Subcutaneous adipose tissue (tissue), 4 donors: Measurements from ENCODE around the gene TFDP3. TPM values are rescaled to one million over a fixed set of nuclear protein-coding genes. Genes with fewer than 3 reads are reported as not detected.

Source experiments
- total RNA-seq, 4 donors: library from RNA; depleted of rRNA; stranded (reverse); fragments of >200 nt; gene quantifications; one replicate each; pipeline ENCODE4 v1.1.0, GENCODE V29; 2016
- TF ChIP-seq, protein P1 (sequence below): fragments of 450-650 bp; IDR thresholded peaks from one replicate; pipeline ENCODE4 v1.5.1; 2016; ENCODE audit warnings: low read depth, mild to moderate bottlenecking, control low read depth, antibody characterized with exemption, moderate library complexity

TFDP3 gene
- total RNA-seq, 4 donors from 2014 or later = not detected

DNA sequence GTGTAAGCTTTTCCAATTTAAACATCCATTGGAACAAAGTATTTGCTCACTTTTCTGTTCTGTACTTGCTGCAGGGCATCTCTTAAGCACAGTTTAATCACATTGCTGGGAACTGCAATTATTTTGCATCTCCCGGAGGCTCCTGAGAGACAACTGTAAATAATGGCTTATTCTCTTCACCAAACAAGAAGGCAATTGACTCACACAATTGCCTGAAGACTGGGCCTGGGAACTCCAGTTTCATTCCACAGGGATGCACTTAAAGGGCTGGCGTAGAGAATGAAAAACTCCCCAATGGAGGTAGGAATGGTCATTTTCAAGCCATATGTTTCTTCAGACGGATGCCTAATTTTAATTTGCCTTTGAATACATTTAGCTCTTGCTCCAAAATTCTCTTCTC, 29.5 kb downstream of the TFDP3 start:
- TF ChIP-seq, protein P1, sequence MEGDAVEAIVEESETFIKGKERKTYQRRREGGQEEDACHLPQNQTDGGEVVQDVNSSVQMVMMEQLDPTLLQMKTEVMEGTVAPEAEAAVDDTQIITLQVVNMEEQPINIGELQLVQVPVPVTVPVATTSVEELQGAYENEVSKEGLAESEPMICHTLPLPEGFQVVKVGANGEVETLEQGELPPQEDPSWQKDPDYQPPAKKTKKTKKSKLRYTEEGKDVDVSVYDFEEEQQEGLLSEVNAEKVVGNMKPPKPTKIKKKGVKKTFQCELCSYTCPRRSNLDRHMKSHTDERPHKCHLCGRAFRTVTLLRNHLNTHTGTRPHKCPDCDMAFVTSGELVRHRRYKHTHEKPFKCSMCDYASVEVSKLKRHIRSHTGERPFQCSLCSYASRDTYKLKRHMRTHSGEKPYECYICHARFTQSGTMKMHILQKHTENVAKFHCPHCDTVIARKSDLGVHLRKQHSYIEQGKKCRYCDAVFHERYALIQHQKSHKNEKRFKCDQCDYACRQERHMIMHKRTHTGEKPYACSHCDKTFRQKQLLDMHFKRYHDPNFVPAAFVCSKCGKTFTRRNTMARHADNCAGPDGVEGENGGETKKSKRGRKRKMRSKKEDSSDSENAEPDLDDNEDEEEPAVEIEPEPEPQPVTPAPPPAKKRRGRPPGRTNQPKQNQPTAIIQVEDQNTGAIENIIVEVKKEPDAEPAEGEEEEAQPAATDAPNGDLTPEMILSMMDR = no peak

DNA sequence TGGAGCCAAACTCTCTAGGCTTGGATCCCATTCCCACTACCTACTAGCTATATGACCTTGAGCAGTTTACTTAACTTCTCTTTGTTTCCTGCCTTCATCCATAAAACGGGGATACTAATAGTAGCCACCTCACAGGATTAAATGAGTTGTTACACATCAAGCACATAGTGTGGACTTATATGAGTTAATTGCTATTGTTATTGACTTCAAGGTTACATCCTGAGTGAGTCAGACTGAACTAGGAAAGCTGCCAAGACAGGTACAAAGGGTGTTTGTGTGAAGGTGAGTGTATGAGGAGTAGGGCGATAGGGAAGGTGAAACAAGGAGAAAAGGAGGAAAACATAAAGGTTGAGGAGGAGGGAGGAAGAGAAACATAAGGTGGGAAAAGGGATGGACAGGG, 32.2 kb downstream of the TFDP3 start:
- TF ChIP-seq, protein P1 = no peak

DNA sequence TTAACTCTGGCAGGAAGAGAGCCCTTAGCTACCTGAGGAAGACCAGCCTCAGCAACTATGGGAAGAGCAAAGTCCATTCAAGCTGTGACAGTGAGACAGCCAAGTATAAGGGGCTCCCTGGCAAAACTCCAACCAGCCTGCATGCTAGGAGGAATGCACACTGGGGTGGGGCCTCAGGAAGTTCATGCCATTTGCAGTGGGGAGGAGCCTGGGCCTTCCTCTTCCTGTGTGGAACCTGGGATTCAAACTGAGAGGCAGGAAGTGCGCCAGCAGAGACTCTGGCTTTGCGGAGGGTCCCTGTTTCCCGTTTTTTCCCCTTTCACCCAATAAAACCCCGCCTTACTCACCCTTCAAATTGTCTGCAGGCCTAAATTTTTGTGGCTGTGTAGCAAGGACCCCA, 33.0 kb downstream of the TFDP3 start:
- TF ChIP-seq, protein P1 = no peak

DNA sequence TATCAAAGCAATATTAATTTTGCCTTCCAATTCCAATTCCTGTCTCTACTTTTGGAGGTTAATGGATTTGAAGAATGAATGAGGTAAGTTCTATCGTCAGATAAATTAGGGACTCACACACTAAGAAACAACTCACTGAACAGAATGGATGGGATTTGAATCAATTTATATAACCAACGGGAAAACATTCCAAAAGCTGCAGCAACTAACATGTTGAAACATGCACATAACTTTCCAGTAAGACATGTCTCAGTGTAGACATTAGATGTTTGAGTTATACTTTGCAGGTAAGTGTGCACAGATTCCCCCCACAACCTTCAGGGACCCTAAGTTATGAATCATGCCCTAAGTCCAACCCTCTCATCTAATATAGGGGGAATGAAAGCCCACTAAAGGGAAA, 34.3 kb downstream of the TFDP3 start:
- TF ChIP-seq, protein P1 = no peak

DNA sequence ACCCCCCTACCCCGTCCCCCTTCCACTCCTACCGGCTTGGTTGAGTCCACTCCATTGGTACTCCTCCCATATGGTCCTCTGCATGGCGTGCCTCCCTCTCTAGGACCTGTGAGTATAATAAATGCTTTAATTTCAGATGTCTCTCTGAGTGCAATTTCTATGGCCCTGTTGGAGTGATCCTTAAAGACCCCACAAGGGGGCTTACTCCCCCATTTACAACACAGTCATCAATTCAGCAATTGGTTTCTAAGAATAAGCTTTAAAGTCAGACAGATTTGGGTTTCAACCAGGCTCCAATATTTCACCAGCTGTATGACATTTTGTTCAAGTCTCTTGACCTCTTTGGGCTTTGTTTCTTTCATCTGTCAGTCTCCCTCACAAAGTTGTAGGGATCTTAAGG, 38.7 kb downstream of the TFDP3 start:
- TF ChIP-seq, protein P1 = no peak

DNA sequence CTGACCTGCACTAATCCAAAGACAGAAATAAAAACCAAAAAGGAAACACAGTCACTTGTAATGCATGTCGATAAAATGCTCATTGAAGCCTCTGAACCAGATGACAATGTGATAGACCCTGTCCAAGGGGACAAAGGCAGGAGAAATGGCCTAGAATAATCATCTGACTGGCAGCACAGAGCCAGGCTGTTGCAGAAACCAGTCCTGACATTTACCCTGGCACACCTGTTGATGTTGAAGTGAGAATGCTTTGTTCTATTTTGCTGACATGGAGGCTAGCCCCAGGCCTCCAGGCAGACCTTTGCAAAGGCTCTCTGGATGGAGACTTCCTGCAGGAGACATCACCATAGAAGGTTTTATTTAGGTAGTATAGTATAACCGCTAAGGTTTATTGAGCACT, 41.0 kb downstream of the TFDP3 start:
- TF ChIP-seq, protein P1 = no peak

DNA sequence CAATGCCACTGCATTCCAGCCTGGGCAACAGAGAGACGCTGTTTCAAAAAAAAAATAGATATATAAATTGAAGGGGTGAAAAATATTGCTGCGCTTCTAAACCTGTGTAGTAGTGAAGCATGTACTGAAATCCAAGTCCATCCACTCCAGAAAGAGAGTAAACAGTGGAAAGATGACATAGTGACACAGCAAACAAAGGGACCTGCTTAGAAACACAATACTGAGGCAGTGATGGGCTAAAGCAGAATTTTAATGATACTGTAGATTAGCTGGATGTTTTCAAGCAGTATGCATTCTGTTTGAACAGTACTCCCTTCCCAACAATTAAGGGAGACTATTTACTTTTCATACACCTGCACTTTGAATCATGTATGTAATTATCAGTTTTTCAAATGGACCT, 42.5 kb downstream of the TFDP3 start:
- TF ChIP-seq, protein P1 = no peak

DNA sequence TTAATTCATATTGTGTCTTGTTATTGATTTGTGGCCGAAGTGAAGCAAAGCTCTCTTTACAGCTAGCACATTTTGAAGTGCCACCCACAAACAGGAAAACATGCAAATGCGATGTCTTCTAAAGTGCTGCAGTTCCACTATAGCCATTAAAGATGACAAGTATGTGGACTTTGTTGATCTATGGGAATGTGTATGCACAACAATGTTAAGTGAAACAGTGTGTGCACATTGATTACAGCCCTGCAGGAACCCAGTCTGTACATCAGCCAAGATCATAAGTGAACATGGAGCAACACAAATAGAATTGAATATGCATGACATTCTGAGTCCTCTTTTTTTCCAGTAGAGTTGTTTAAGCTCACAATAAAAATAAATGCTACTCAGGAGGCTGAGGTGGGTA, 43.0 kb downstream of the TFDP3 start:
- TF ChIP-seq, protein P1 = no peak
